HUES6 (cell line): ENCODE measurements around the gene TSEN34.
"Not testable (repeated sequence)": the region's sequence is repeated elsewhere in the genome, so short reads cannot be mapped to it uniquely, and the experiment has no call there.

Experiments
- H3K27ac ChIP-seq: 2 replicates; pipeline ENCODE4 v1.7.0; 2013; ENCODE audit warnings: low read depth, mild to moderate bottlenecking, low read length, inconsistent platforms
- H3K27me3 ChIP-seq: 2 replicates; pipeline ENCODE4 v1.6.1; 2013; ENCODE audit warnings: low read length; ENCODE audit not compliant: control insufficient read depth, insufficient read depth
- H3K36me3 ChIP-seq: 2 replicates; pipeline ENCODE4 v1.6.1; 2013; ENCODE audit warnings: low read length; ENCODE audit not compliant: control insufficient read depth, insufficient read depth
- H3K4me1 ChIP-seq: 2 replicates; pipeline ENCODE4 v1.6.1; 2013; ENCODE audit warnings: low read length; ENCODE audit not compliant: control insufficient read depth, insufficient read depth
- H3K4me3 ChIP-seq: 2 replicates; pipeline ENCODE4 v1.5.1; 2013; ENCODE audit warnings: low read depth, low read length
- H3K9ac ChIP-seq: one replicate; pipeline ENCODE4 v1.6.1; 2013; ENCODE audit warnings: mild to moderate bottlenecking, low read length
- H3K9me3 ChIP-seq: 2 replicates; pipeline ENCODE4 v1.6.1; 2013; ENCODE audit warnings: low read depth, low read length; ENCODE audit not compliant: control insufficient read depth, insufficient read depth

Gene TSEN34

GRCh38 chr19:54223937-54224281 is 32.8 kb downstream of the TSEN34 start:
- H3K4me3 ChIP-seq, H3K9ac ChIP-seq, H3K27ac ChIP-seq, H3K9me3 ChIP-seq, H3K4me1 ChIP-seq, H3K36me3 ChIP-seq, H3K27me3 ChIP-seq: not testable (repeated sequence)

GRCh38 chr19:54224619-54225018 is 33.5 kb downstream of the TSEN34 start:
- H3K9ac ChIP-seq, H3K27ac ChIP-seq, H3K4me3 ChIP-seq, H3K27me3 ChIP-seq, H3K4me1 ChIP-seq, H3K9me3 ChIP-seq, H3K36me3 ChIP-seq: not testable (repeated sequence)

GRCh38 chr19:54229146-54229545 is 38.0 kb downstream of the TSEN34 start:
- Histone ChIP-seq H3K9ac (no peak overlapping the region), H3K4me1 (no peaks in the 10 kb centered on the region), H3K36me3 (no peaks in the 10 kb centered on the region), H3K4me3 (no peak overlapping the region), H3K27ac (no peak overlapping the region), H3K9me3 (peaks cover 6% of the 10 kb centered on the region), H3K27me3 (peaks cover 35% of the 10 kb centered on the region)

- Histone ChIP-seq H3K4me1 (no peaks in the 10 kb centered on the region), H3K27me3 (peaks cover 43% of the 10 kb centered on the region), H3K9ac (no peak overlapping the region), H3K9me3 (peaks cover 6% of the 10 kb centered on the region), H3K36me3 (no peaks in the 10 kb centered on the region), H3K27ac (no peak overlapping the region), H3K4me3 (no peak overlapping the region)
Observed at GRCh38 chr19:54230031-54230430, 38.9 kb downstream of the TSEN34 start.

GRCh38 chr19:54231077-54231931 is 40.2 kb downstream of the TSEN34 start:
- Histone ChIP-seq H3K4me3 (no peak overlapping the region), H3K27me3 (peaks cover 48% of the 10 kb centered on the region), H3K27ac (no peak overlapping the region), H3K9ac (no peak overlapping the region), H3K36me3 (no peaks in the 10 kb centered on the region), H3K4me1 (no peaks in the 10 kb centered on the region), H3K9me3 (peaks cover 6% of the 10 kb centered on the region)

- H3K4me1 ChIP-seq = no peaks in the 10 kb centered on the region
- H3K9me3 ChIP-seq = peaks cover 3% of the 10 kb centered on the region
- no peak overlapping the region for H3K4me3 ChIP-seq
- H3K36me3 ChIP-seq = no peaks in the 10 kb centered on the region
- H3K27ac ChIP-seq = no peak overlapping the region
- no peak overlapping the region for H3K9ac ChIP-seq
- H3K27me3 ChIP-seq = peaks cover 49% of the 10 kb centered on the region
Observed at GRCh38 chr19:54233941-54234340, 42.8 kb downstream of the TSEN34 start.

- H3K9ac ChIP-seq, H3K4me1 ChIP-seq, H3K27ac ChIP-seq, H3K4me3 ChIP-seq, H3K9me3 ChIP-seq, H3K36me3 ChIP-seq: not testable (repeated sequence)
- H3K27me3 ChIP-seq = peaks cover 15% of the 10 kb centered on the region; the same call in 1 of the 2 replicates
Observed at GRCh38 chr19:54239491-54240371, 48.6 kb downstream of the TSEN34 start.

GRCh38 chr19:54240372-54241336 is 49.5 kb downstream of the TSEN34 start:
- H3K9ac ChIP-seq, H3K36me3 ChIP-seq, H3K4me3 ChIP-seq, H3K9me3 ChIP-seq, H3K4me1 ChIP-seq, H3K27ac ChIP-seq: not testable (repeated sequence)
- H3K27me3 ChIP-seq = peaks cover 11% of the 10 kb centered on the region; the same call in 1 of the 2 replicates

GRCh38 chr19:54242234-54242633 is 51.1 kb downstream of the TSEN34 start:
- H3K4me1 ChIP-seq, H3K9ac ChIP-seq, H3K36me3 ChIP-seq, H3K27me3 ChIP-seq, H3K4me3 ChIP-seq, H3K9me3 ChIP-seq, H3K27ac ChIP-seq: not testable (repeated sequence)

GRCh38 chr19:54242646-54243045 is 51.5 kb downstream of the TSEN34 start, which contains the start of gene LILRA6:
Gene LILRA6 (minus strand): TSS chr19:54242790.
- not testable (repeated sequence) for H3K27me3 ChIP-seq, H3K4me1 ChIP-seq, H3K4me3 ChIP-seq, H3K9me3 ChIP-seq, H3K27ac ChIP-seq, H3K9ac ChIP-seq, H3K36me3 ChIP-seq
